Measurements from ENCODE around the gene RPLP1. TPM values are rescaled to one million over a fixed set of nuclear protein-coding genes. Genes with fewer than 3 reads are reported as not detected.

The RPLP1 gene
- total and polyA plus RNA-seq, 9 of the 15 experiments (the other 6 are each of a cell fraction or from before 2014, with no cell fraction given) = 76.3 to 3,053 (median 847) TPM

GRCh38 chr15:69413822-69414700, 38.6 kb upstream of the RPLP1 start, which contains the start of gene KIF23 (continued):
- 0 out of 4 replicates have a peak, but pooled peaks of 1 of the 2 experiments have one; percentile 57 for TF ChIP-seq UBTF (IDR thresholded peaks at IDR 0.05; ENCODE audit: borderline replicate concordance in 1 of 2, low read depth in 2 of 2, low read length in 2 of 2)
- peak in 1 of 2 experiments; percentile 27; a peak in 1 of 4 replicates for TF ChIP-seq SIX5 (IDR thresholded peaks at IDR 0.05; ENCODE audit: borderline replicate concordance in 1 of 2, insufficient read depth in 1 of 2, low read depth in 1 of 2, low read length in 2 of 2)
- no peak for TF ChIP-seq NBN (IDR thresholded peaks at IDR 0.05; ENCODE audit: low read depth)
- TF ChIP-seq AFF1 (IDR thresholded peaks at IDR 0.05; ENCODE audit: low read depth in 1 of 2, partially characterized antibody in 2 of 2) = no peak
- TF ChIP-seq ATF7 (IDR thresholded peaks at IDR 0.05) = peak; percentile 72
- no peak for TF ChIP-seq ZZZ3 (IDR thresholded peaks at IDR 0.05)
- peak; percentile 31; the same call in 1 of the 2 replicates for TF ChIP-seq TGIF2 (CRISPR knock-in tag; IDR thresholded peaks at IDR 0.05)
- peak; percentile 48; the same call in 1 of the 2 replicates for TF ChIP-seq NFRKB (IDR thresholded peaks at IDR 0.05; ENCODE audit: low read depth)
- TF ChIP-seq SRF (CRISPR knock-in tag; IDR thresholded peaks at IDR 0.05) = no peak
- no peak for TF ChIP-seq ZFPM2 (CRISPR knock-in tag; IDR thresholded peaks at IDR 0.05)
- TF ChIP-seq SRSF3 (IDR thresholded peaks at IDR 0.05; ENCODE audit: insufficient read depth, low read length) = peak; percentile 82; the same call in 1 of the 2 replicates
- TF ChIP-seq ZNF3 (CRISPR knock-in tag; IDR thresholded peaks at IDR 0.05) = no peak
- TF ChIP-seq XRCC4 (IDR thresholded peaks at IDR 0.05; ENCODE audit: extremely low read depth, insufficient read depth, insufficient read length) = no peak
- TF ChIP-seq RAD21 (CRISPR knock-in tag; conservative IDR thresholded peaks at IDR 0.05 in 1 of 2, IDR thresholded peaks at IDR 0.05 in 1 of 2) = no peak
- peak; percentile 85 for TF ChIP-seq ARID4B (CRISPR knock-in tag; IDR thresholded peaks at IDR 0.05)

All from K562 (cell line).